ENCODE measurements around the gene KLHL33.

DNA sequence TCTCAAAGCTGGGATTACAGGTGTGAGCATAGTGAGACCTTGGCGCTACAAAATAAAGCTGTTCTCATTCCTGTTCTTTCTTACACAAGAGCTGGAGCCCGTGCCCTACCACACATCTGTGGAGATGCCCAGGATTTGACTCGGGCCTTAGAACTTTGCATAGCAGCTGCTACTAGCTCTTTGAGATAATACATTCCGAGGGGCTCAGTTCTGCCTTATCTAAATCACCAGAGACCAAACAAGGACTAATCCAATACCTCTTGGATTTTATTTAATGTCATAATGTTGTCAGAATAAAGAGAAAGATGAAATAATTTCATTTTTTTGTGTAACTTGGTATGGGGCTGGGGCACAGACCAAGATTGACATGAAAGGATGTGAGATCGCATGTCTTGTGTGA, 40.8 kb upstream of the KLHL33 start:
- no peak for TF ChIP-seq POLR2A (IDR thresholded peaks at IDR 0.05; ENCODE audit: low read depth, low read length)
- TF ChIP-seq PAX5 (IDR thresholded peaks at IDR 0.05; ENCODE audit: insufficient read depth, low read length, severe bottlenecking), result no peak
- TF ChIP-seq TAF1 (IDR thresholded peaks at IDR 0.05; ENCODE audit: low read depth, low read length), result no peak
- TF ChIP-seq POLR2AphosphoS5 (IDR thresholded peaks at IDR 0.05; ENCODE audit: low read depth, low read length), result no peak
- no peak for TF ChIP-seq POU2F2 (IDR thresholded peaks at IDR 0.05; ENCODE audit: low read depth, low read length)

Measured in GM12891 (cell line).